ENCODE data around the gene MLH3. TPM values are rescaled to one million over a fixed set of nuclear protein-coding genes. Genes with fewer than 3 reads are reported as not detected.

The MLH3 gene
- total RNA-seq, 1 experiment from 2014 or later, result 11.1 TPM

DNA sequence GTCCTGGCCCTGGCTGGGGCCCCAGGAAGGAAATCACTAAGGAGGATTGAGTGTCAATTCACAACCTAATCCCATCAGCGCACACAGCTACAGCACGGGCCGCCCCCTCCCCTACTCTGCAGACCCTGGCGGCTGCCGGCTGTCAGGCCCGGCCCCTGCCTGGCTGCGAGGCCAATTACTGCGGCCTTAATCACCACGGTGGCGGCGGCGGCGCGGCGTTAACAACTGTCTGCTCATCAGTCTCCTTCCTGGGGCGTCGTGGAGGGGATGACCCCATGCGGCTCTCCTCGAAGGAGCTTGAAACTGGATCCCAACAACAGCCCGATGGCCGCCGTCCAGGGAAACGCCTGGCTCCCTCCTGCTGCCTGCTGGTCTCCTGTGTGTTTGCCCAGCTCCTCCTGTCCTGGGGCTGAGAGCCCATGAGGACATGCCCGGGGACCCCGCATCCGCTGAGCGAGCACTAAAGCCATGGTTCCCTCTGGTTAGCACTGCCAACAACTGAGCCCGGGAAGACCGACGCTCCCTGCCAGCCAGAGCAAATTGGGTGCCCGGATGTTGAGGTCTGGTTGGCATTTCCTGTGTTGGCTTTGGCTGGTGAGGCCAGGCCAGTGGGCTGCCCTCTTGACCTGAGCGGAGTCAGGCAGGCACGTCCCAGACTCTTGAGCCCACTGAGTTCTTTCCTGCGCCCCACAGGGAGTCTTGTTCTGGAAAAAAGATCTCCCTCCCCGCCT, 70.4 kb downstream of the MLH3 start:
- DNase-seq (ENCODE audit: low read depth, low spot score), result no peak
- in situ Hi-C loops (cut with HindIII; ENCODE audit: low pct_unique_long_range_greater_than_20kb, low sequenced_read_pairs), result no loop called here

DNA sequence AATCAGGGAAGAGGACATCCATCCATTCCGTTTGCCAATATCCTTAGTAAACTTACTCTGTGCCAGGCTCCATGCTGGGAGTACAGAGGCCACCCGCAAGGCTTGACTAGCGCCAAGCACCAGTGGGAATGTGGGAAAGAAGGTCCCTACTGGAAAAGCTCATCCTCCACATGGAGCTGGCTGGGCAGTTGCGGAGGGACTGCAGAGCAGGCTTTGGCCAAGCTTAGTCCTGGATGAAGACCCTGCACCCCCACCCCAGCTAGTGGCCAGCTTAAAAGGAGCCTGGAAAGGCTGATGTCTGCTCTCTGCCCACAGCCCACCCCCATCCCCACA, 70.9 kb downstream of the MLH3 start:
- no peak for DNase-seq (ENCODE audit: low read depth, low spot score)
- in situ Hi-C loops (cut with HindIII; ENCODE audit: low pct_unique_long_range_greater_than_20kb, low sequenced_read_pairs), result no loop called here

DNA sequence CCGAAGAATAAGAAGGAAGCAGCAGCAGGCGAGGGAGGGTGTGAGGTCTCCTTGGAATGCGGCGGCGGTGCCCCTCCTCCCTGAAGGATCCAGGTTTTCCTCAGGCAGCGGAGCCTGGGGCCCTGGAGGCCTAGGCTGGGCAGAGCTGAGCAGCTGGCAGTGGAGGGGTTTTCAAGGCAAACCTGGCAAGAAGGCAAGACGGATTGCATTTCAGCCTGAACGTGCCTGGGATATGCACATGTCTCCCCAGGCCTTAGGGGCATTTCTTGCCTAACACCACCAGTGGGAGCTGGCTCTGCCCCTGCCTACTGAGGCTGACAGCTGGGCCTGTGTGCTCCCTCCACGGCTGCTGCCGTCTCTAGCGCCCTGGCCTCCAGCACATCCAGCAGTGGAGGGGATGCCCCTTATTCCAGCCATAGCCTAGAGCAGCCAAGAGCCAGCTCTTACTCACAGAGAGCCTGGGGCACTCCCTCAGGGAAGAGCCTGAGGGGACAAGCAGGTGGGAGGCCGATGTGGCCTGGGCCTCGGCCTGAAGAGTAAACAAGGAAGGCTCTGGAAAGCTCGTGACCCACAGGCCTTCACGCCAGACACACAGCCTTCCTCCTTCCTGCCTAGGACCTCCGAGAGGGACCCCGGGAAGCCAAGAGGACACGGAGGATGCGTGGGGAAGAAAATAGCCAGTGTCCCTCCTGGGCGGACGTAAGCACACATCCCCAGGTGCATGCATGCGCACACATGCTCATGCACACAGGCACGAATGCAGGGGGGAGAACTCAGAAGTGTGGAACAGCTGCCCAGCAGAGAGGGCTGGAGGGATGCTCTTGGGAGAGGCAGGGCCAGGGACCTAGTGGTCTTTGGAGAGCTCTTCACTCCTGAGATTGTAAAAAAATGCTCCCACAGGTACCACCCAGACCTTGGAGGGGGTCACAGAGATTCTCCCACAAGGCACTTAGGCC, 71.5 kb downstream of the MLH3 start:
- no peak for DNase-seq (ENCODE audit: low read depth, low spot score)
- in situ Hi-C loops (cut with HindIII; ENCODE audit: low pct_unique_long_range_greater_than_20kb, low sequenced_read_pairs), result no loop called here

DNA sequence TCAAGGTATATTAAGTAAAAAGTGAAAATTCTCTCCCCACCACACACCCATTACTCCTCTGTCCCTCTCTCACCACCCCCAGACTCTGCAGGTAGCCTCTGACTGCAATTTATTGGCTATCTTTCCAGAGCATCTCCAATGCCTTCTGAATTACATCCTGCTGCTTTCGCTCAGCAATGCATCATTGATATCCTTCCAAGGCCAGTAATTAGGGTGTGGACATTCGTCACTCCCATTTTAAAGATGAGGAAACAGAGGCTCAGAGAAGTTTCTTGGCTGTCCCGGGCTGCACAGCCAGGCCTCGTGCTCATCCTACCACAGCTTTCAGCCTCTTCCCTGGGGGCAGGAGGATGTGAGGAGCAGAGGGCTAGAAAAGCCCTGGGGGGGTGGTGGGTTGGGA, 72.2 kb downstream of the MLH3 start:
- no peak for DNase-seq (ENCODE audit: low read depth, low spot score)
- in situ Hi-C loops (cut with HindIII; ENCODE audit: low pct_unique_long_range_greater_than_20kb, low sequenced_read_pairs), result no loop called here

DNA sequence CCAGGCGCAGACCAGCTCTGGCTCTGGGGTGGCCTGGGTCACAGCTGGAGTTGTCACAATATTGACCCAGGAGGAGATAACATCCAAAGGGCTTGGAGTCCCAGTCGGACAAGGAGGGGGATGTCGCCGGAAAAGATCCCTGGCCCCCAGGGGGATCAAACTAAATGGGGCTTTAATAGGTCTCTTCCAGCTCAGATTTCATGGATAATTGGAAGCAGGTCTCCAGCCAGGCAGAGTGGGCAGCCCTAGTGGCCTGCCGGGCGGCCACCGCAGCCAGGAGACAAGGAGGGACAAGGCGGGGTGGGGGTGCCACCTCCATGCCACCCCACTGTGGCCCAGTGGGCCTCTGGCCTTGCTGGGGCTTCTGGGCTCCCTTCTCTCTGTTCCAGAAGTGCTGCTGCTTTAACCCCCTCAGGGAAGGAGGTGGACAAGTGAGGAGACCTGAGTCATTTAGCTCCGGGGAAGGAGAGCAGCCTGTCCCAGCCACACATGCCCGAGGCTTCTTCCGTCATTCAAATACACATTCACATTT, 72.8 kb downstream of the MLH3 start:
- no peak for DNase-seq (ENCODE audit: low read depth, low spot score)
- in situ Hi-C loops (cut with HindIII; ENCODE audit: low pct_unique_long_range_greater_than_20kb, low sequenced_read_pairs), result no loop called here

DNA sequence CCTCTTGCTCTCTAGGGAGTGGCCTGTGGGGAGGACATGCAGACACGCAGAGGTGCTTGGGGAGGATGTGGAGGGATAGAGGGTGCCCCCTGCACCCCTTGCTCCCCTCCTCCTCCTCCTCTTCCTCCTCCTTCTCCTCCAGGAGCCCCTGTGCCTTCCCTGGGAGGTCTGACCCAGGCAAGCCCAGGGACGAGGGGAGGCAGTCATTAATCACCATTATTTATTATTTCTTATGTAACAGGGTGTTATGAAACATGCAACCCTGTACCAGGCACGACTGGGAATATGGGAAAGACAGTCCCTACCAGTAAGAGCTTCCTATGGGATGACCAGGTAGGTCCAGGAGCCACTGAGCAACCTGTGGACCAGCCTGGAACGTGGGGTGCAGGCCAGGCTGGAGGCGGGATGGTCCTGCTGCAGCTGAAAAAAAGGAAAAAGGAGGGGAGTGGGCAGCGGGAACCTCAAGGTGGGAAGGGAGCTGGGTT, 73.3 kb downstream of the MLH3 start:
- in situ Hi-C loops (cut with HindIII; ENCODE audit: low pct_unique_long_range_greater_than_20kb, low sequenced_read_pairs), result no loop called here
- DNase-seq (ENCODE audit: low read depth, low spot score), result no peak

- in situ Hi-C loops (cut with HindIII; ENCODE audit: low pct_unique_long_range_greater_than_20kb, low sequenced_read_pairs), result no loop called here
- DNase-seq (ENCODE audit: low read depth, low spot score), result no peak
Measured at GRCh38 chr14:74977164-74977900, 73.9 kb downstream of the MLH3 start.

DNA sequence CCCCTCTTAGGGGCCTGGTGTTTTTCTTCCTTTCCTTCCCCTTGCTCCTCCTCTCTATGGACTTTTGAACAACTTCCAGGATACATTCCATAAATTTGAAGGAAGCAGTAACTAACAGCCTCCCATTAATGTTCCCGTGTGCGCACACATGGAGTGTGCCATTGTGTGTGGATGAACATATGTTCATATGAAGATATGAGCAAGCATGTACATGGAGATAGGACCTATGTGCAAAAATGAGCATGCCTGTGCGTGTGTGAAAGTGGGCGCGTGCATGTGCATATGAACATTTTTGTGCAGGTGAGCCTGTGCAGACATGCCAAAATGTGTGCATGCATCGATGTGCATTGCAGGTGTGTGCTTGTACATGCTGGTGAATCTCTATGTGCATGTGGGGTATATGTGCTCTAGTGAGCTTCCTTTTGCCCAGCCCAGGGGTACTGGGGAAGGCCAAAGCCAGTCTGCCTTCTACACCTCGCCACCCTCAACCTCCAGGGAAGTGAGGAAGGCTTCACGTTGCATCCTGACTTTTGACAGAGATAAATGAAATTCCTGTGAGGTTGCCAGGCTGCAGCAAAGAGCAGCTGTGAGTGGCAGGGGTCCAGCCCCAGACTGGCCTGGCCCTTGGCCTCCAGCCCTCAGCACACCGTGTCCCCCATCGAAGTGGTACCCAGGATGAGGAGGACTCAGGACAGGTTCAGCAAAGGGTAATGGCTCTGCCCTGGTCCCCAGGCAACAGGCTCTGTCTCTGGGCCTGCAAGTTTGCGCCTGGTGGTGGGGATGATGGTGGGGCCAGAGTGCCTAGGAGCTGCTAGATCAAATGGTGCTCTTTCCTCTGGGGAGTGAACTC, 74.8 kb downstream of the MLH3 start:
- in situ Hi-C loops (cut with HindIII; ENCODE audit: low pct_unique_long_range_greater_than_20kb, low sequenced_read_pairs), result no loop called here
- DNase-seq (ENCODE audit: low read depth, low spot score), result no peak

DNA sequence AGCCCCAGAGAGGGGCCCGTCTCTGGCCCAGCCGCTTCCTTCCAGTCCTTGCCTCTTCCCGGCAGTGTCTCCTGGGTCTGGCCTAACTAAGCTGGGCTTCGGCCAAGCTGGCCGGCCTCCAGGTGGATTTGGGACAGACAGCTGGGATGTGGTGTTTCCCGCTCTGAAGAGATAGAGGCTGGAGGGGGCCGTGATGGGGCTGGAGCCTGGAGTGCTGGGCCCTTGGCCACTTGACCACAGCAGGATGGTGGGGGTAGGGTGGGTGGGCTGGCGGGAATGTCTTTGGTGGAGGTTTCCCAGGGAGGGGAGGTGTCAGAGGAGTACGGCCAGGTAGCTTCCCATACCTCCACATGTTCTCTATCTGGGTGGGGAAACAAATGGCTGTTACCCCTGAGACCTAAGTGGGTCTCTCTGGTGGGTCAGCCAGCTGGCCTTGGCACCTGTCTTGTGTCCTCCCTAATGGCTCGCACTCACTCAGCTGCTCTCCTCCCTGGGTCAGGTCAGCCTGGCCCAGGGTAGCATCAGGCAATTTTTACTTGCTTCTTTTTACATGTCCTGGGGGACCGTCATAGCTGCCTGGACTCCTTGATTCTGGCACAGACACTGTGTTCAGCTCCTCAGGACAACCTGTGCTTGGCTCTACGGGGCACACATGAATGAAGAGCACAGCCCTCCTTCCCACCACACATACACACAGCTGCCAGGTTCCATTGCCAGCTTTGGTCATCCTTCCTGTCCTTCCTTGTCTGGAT, 76.0 kb downstream of the MLH3 start:
- no peak for DNase-seq (ENCODE audit: low read depth, low spot score)
- in situ Hi-C loops (cut with HindIII; ENCODE audit: low pct_unique_long_range_greater_than_20kb, low sequenced_read_pairs), result no loop called here

- in situ Hi-C loops (cut with HindIII; ENCODE audit: low pct_unique_long_range_greater_than_20kb, low sequenced_read_pairs), result no loop called here
Measured at GRCh38 chr14:74974364-74975058, 76.8 kb downstream of the MLH3 start.

DNA sequence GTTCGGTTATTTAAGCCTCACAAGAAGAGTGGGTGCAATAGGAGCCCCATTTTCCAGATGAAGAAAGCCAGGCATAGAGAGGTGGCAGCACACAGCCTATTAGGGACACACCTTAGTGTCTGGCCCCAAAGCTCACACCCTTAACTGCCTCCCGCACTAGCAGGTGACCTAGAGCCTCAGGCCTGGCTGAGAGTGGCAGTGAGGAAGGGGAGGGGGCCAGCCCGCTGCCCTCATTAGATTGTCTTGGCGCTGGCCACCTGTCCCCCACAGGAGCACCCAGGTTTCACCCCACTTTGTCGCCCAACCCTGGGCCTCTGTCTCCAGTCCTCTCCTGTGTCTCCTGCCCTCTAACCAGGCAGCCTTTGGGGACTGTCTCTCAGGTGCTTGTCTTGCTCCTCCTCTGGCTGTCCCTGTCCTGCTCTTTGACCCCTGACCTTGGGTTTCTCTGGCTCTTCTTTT, 77.3 kb downstream of the MLH3 start:
- DNase-seq (ENCODE audit: low read depth, low spot score), result no peak
- in situ Hi-C loops (cut with HindIII; ENCODE audit: low pct_unique_long_range_greater_than_20kb, low sequenced_read_pairs), result no loop called here

More at GRCh38 chr14:74974364-74975058, 76.8 kb downstream of the MLH3 start:
- no peak for DNase-seq (ENCODE audit: low read depth, low spot score)

DNA sequence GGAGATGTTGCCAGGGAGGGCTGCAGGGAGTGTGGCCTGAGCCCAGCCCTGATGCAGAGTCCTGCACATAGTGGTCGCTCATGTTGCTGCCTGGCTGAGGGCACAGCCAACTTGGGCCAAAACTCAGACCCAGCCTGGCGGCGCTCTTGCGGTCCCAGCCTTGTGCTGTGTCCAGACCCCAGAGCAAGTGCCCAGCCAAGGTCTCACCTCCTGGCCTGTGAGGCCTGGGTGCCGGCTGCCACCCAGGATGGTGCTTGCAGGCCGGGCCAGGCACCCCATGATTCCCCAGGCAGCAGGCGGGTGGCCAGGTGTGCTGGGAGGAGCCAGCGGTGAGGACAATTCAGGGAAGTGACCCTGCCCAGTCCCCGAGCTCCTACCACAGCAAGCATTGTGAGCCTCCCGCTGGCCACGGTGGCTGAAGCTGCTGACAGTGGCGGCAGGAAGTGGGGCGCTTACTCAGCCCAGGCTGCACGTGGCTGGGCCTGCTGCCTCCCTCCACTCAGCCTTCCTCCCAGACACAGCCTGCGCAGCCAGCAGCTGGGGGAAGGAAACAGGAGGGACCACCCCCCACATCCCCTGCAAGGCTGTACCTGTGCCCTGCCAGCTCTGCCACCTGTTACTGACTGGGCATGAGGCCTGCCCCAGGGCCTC, 78.1 kb downstream of the MLH3 start:
- no peak for DNase-seq (ENCODE audit: low read depth, low spot score)
- in situ Hi-C loops (cut with HindIII; ENCODE audit: low pct_unique_long_range_greater_than_20kb, low sequenced_read_pairs), result no loop called here

GRCh38 chr14:74968811-74969210, 82.5 kb downstream of the MLH3 start:
- in situ Hi-C loops (cut with HindIII; ENCODE audit: low pct_unique_long_range_greater_than_20kb, low sequenced_read_pairs), result no loop called here

GRCh38 chr14:74965486-74966153, 85.6 kb downstream of the MLH3 start:
- in situ Hi-C loops (cut with HindIII; ENCODE audit: low pct_unique_long_range_greater_than_20kb, low sequenced_read_pairs), result no loop called here
- DNase-seq (ENCODE audit: low read depth, low spot score), result no peak

More at GRCh38 chr14:74968811-74969210, 82.5 kb downstream of the MLH3 start:
- no peak for DNase-seq (ENCODE audit: low read depth, low spot score)

Measured in SK-MEL-5 (cell line).